ENCODE data around the gene ECEL1. TPM values are rescaled to one million over a fixed set of nuclear protein-coding genes. Genes with fewer than 3 reads are reported as not detected.
"Not testable (repeated sequence)": the region's sequence is repeated elsewhere in the genome, so short reads cannot be mapped to it uniquely, and the experiment has no call there.

ECEL1 gene
- total RNA-seq, 1 donor from 2014 or later, result not detected

GRCh38 chr2:232433622-232434021, 54.0 kb downstream of the ECEL1 start:
- H3K9me3 Mint-ChIP-seq; DNase-seq (ENCODE audit: low spot score); H3K4me1 Mint-ChIP-seq (ENCODE audit: low read depth); intact Hi-C loops (cut with micrococcal nuclease); H3K4me3 Mint-ChIP-seq; H3K36me3 Mint-ChIP-seq (ENCODE audit: low read depth); H3K27ac Mint-ChIP-seq: not testable (repeated sequence)
- peaks cover 12% of the 10 kb centered on the region for H3K27me3 Mint-ChIP-seq (ENCODE audit: insufficient read depth)

GRCh38 chr2:232432598-232433184, 54.9 kb downstream of the ECEL1 start:
- DNase-seq (ENCODE audit: low spot score), result no peak
- intact Hi-C loops (cut with micrococcal nuclease), result no loop called here

GRCh38 chr2:232431705-232432590, 55.7 kb downstream of the ECEL1 start:
- intact Hi-C loops (cut with micrococcal nuclease), result no loop called here
- Mint-ChIP-seq H3K9me3 (no peaks in the 10 kb centered on the region), H3K27ac (no peak overlapping the region), H3K27me3 (ENCODE audit: insufficient read depth) (peaks cover 10% of the 10 kb centered on the region), H3K36me3 (ENCODE audit: low read depth) (no peaks in the 10 kb centered on the region), H3K4me3 (no peak overlapping the region), H3K4me1 (ENCODE audit: low read depth) (no peaks in the 10 kb centered on the region)
- DNase-seq (ENCODE audit: low spot score), result no peak

More at GRCh38 chr2:232432598-232433184, 54.9 kb downstream of the ECEL1 start:
- Mint-ChIP-seq H3K4me1 (ENCODE audit: low read depth) (no peaks in the 10 kb centered on the region), H3K36me3 (ENCODE audit: low read depth) (no peaks in the 10 kb centered on the region), H3K4me3 (no peak overlapping the region), H3K27ac (no peak overlapping the region), H3K27me3 (ENCODE audit: insufficient read depth) (peaks cover 12% of the 10 kb centered on the region), H3K9me3 (no peaks in the 10 kb centered on the region)

Other genes starting within 250 kb of the ECEL1 start
- gene ALPP, start 109.1 kb downstream of the ECEL1 start, total RNA-seq, result not detected in 2 replicates
- gene ALPG, start 81.0 kb downstream of the ECEL1 start, total RNA-seq, result not detected in 2 replicates
- not detected in 2 replicates for gene ALPI, start 31.7 kb downstream of the ECEL1 start, total RNA-seq
- gene PRSS56, start 32.6 kb upstream of the ECEL1 start, total RNA-seq, result not detected in 2 replicates
- gene CHRND, start 38.3 kb upstream of the ECEL1 start, total RNA-seq, result not detected in 2 replicates
- gene CHRNG, start 51.9 kb upstream of the ECEL1 start, total RNA-seq, result not detected in 2 replicates
- gene TIGD1, start 62.7 kb upstream of the ECEL1 start, total RNA-seq, result 8.4 and 8.9 TPM in 2 replicates
- gene EIF4E2, start 62.9 kb upstream of the ECEL1 start, total RNA-seq, result 94.3 and 96.2 TPM in 2 replicates
- 0.13 and 0.54 TPM in 2 replicates for gene EFHD1, start 145.8 kb upstream of the ECEL1 start, total RNA-seq
- 71.1 and 74.6 TPM in 2 replicates for gene GIGYF2, start 209.5 kb upstream of the ECEL1 start, total RNA-seq